ENCODE results near the gene DNAJC22.

DNA sequence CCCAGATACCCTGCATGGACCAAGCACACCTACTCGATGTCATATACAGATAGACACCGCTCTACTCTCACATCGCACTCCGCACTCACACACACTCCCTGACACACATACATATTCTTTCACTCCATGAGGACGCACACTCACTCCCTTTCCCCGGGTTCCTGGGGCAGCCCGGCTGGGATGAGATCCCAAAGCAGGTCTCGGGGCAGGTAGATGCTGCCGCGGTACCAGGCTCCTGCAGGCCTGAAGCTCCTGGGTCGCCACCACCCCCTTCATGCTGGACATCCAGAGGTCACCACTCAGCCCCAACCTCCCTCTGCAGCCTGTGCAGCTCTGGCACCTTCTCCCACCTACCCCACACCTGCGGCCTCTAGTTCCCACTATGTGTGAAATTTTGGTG lies 12.0 kb upstream of the DNAJC22 start:
- TF ChIP-seq EZH2 (IDR thresholded peaks at IDR 0.05) (no peak), POLR2AphosphoS5 (IDR thresholded peaks at IDR 0.05; ENCODE audit: borderline replicate concordance, low read depth, low read length) (no peak), FOXP2 (optimal IDR thresholded peaks at IDR 0.05; ENCODE audit: control extremely low read depth, extremely low read length, insufficient read depth) (no peak)

All from SK-N-MC (cell line).